Inflammatory macrophage treated with lipopolysaccharide for 4 hours (primary cell): ENCODE measurements around the gene FUZ.
"Not testable (repeated sequence)": the region's sequence is repeated elsewhere in the genome, so short reads cannot be mapped to it uniquely, and the experiment has no call there.

Experiments used
- DNase-seq: peaks from one replicate; pipeline ENCODE4 v3.0.0-alpha.2; 2020

The FUZ gene

GRCh38 chr19:49829721-49830120, 16.6 kb upstream of the FUZ start:
- no peak for DNase-seq

DNA sequence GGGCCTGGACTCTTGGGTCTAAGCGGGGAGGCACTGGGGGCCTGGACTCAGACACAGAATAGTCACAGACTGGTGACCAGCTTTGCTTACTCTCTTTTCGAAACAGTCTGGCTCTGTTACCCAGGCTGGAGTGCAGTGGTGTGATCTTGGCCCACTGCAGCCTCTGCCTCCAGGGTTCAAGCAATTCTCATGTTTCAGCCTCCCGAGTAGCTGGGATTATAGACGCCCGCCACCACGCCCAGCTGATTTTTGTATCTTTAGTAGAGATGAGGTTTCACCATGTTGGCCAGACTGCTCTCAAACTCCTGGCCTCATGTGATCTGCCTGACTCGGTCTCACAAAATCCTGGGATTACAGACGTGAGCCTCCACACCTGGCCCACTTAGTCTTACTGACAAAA, 16.1 kb upstream of the FUZ start:
- DNase-seq = no peak

DNA sequence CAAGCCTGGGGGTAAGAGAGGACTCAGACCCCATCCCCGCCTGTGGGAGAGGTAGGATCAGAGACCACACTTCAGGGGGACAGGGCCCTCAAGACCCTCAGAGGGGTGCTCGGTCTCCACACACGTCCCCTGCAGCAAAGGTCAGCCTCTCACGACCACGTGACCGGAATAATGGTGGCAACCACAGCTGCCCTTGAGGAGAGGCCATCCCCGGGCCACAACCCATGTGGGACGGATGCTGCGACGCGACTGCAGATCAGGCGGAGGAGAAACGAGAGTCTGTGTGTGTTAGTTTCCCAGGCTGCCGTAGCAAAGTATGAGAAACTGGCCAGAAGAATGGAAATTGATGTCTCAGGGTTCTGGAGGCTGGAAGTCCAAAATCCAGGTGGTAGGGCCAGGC, 13.9 kb upstream of the FUZ start:
- DNase-seq = no peak

- no peak for DNase-seq
These were observed 11.6 kb upstream of the FUZ start for GRCh38 chr19:49824662-49825061.

DNA sequence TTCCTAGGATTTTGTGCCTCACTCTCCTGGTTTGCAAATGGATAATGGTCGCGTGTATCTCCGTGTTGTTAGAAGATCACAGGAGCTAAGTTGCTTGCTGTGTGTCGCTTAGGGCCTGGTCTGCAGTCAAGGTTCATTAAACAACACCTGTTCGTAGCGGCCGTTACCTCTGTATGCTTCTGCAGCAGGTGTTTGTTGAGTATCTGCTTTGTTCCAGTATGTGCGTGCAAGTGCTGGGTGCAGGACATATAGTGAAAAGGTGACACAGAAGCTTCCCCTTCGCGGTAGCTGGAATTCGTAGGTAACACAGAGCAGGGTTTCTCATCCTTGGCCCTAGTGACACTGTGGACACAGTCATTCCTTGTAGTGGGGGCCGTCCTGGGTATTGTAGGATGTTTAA, 10.4 kb upstream of the FUZ start:
- DNase-seq = no peak

- no peak for DNase-seq
These were observed 7.0 kb upstream of the FUZ start for GRCh38 chr19:49820125-49820524.

DNA sequence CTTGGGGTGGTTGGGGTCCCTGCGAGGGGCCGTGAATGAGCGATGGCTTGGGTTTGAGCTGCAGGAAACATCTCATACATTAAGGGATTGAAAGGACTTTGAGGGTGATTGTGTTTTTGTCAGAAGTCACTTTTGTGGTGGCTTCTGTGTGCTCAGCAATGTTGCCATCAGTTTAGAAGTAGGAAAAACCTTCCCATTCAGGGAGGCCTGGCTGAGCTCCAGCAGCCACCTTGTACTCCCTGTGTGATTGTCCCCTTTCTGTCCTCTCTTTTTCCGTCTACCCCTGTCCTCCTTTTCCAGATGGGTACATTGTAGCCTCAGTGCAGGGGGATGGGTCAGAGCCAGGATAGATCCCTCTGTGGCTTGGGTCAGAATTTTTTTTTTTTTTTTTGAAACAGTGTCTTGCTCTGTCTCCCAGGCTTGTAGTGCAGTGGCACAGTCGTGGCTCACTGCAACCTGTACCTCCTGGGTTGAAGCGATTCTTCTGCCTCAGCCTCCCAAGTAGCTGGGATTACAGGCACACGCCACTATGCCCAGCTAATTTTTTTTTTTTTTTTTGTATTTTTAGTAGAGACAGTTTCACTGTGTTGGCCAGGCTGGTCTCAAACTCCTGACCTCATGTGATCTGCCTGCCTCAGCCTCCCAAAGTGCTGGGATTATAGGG, 6.5 kb upstream of the FUZ start:
- not testable (repeated sequence) for DNase-seq

DNA sequence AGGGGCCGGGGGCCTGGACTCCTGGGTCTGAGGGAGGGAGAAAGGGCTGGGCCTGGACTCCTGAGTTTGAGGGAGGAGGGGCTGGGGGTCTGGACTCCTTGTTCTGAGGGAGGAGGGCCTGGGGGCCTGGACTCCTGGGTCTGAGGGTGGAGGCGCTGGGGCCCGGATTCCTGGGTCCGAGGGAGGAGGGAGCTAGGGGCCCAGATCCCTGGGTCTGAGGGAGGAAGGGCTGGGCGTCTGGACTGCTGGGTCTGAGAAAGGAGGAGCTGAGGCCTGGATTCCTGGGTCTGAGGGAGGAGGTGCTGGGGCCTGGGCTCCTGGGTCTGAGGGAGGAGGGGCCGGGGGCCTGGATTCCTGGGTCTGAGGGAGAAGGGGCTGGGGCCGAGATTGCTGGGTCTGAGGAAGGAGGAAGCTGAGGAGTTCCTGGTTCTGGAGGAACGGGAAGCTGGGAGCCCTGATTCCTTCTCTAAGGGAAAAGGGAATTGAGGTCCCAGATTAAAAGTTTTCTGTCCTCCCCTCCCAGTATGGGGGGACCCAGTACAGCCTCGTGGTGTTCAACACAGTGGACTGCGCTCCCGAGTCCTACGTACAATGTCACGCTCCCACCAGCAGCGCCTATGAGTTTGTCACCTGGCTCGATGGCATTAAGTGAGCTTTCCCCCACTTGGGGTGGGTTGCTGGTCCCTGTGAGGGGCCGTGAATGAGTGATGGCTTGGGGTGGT, 5.7 kb upstream of the FUZ start:
- peak; percentile 11 for DNase-seq

DNA sequence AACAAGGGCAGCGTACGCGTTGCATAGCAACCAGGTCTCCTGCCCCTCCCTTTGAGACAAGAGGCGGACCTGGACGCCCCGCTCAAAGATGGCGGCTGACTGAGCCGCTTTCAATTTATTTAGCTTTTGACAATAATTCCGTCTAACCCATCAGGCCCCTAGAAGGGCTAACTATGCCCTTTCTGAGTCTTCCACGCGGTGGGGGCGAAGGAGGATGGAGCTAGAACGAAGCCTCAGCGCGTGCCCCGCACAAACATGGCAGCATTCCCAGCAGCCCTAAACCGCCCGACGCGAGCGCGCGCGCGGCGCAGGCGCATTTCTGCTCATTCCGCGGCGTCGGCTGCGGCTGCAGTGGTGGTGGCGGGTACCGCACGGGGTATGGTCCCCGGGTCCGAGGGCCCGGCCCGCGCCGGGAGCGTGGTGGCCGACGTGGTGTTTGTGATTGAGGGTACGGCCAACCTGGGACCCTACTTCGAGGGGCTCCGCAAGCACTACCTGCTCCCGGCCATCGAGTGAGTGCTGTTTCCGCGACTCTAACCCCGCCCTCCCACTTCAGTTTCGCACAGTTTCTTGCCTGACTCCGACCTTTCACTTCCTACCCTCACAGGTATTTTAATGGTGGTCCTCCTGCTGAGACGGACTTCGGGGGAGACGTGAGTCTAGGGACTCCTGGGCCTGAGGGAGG, 5.0 kb upstream of the FUZ start, which contains the start of gene MED25:
MED25 (plus strand) TSS at position 326 of the 685 bp plus-strand sequence; CDS start at position 379, 53 bp downstream.
- peak; percentile 88 for DNase-seq

- no peak for DNase-seq
These were observed 3.5 kb upstream of the FUZ start for GRCh38 chr19:49816590-49816989.

DNA sequence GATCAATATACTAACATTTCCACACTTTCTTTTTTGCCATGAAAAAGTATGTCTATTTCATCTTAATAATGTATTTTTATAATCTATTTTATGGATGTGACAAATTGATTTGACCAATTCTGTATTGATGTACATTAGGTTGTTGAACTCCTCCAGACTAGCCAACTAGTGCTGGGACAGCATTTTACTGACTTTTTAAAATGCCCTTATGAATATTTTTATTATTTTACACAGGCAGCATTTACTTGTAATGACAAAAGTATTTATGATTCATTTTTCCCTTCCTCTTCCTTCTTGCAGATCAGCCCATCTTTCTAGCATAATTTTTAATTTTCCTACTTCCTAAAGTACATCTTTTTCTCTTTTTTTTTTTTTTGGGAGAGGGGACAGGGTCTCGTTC, 918 bp upstream of the FUZ start:
- no peak for DNase-seq

GRCh38 chr19:49812452-49812996, 568 bp downstream of the FUZ start:
- no peak for DNase-seq

- no peak for DNase-seq
These were observed 1.8 kb downstream of the FUZ start for GRCh38 chr19:49811328-49811727.

DNA sequence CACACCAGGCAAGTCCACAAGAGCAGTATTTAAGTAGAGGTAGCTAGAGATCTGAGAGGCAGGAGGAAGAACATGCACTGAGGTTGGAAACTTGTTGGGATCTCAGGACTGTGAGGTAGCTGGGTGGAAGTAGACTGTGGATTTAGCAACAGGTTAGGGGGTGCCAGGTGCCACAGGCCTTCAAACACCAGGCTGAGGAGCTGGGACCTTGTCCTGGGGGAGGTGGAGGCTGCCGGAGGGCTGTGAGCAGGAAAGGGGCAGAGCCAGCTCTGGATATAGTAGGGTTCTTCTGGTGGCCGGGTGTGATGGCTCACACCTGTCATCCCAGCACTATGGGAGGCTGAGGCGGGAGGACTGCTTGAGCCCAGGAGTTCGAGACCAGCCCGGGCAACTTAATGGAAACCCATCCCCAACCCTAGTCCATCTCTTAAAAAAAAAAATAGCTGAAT, 3.1 kb downstream of the FUZ start:
- no peak for DNase-seq

GRCh38 chr19:49809160-49809940, 3.7 kb downstream of the FUZ start:
- DNase-seq = peak; percentile 67

GRCh38 chr19:49808711-49809159, 4.4 kb downstream of the FUZ start:
- peak; percentile 84 for DNase-seq

- DNase-seq = no peak
These were observed 5.0 kb downstream of the FUZ start for GRCh38 chr19:49807904-49808675.

DNA sequence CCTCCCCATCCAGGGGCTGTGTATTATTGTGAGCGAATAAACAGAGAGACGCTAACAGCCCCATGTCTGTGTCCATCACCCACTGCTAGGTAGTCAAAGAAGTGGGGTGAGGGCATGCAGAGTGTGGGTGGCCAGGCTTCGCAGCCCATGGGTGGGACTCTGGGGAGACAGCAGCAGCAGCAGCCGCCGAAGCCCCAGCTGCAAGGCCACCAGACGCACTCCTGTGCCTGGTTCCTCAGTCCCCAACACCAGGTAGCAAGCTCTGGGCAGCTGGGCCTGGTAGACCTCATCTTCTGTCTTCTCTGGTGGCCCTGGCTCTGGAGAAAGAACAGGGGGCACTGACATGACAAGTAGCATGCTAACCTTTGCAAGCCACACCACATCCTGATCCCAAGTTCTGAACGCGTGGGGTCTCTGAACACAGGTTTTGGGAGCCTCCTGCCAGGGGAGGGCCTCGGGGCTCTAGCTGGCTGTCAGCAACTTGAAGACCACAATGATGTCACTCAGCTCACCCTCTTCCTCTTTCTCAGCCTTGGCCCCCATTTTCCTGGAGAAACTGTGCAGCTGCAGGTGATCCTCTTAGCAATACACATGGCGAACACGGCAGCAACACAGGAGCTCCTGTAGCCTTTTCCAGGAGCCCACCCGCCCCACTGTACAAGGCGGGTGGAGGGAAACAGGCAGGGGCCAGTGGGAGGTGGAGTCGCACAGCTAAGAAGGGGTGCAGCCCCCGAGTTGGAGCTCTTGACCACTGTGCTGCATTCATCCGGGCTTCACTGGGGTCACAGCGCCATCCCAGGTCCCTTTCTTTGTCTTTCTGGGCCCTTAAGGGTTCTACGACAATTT, 5.8 kb downstream of the FUZ start:
- peak; percentile 49 for DNase-seq

DNA sequence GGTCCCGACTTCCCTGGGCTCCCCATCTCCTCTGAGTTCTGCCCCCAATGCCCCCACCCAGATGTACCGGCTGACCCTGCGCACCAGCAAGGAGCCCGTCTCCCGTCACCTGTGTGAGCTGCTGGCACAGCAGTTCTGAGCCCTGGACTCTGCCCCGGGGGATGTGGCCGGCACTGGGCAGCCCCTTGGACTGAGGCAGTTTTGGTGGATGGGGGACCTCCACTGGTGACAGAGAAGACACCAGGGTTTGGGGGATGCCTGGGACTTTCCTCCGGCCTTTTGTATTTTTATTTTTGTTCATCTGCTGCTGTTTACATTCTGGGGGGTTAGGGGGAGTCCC, 6.5 kb downstream of the FUZ start:
- no peak for DNase-seq

GRCh38 chr19:49805822-49806619, 7.1 kb downstream of the FUZ start:
- no peak for DNase-seq
